OCI-LY7 (cell line): Measurements from ENCODE around the gene GPR153. TPM values are rescaled to one million over a fixed set of nuclear protein-coding genes. Genes with fewer than 3 reads are reported as not detected.

Source experiments
- BruUV-seq: library from RNA; stranded (reverse); fragments of 400-500 nt; replicated peaks from 2 replicates; lab custom pipeline; 2021; lab: Mats Ljungman, UMichigan
- CTCF ChIA-PET: fragments of 300-600 bp; sonication (Branson Sonifier 250); formaldehyde crosslinking; loops from one replicate; lab custom pipeline; 2022; ENCODE audit warnings: antibody characterized with exemption; ENCODE audit not compliant: unreplicated experiment; lab: Charles Lee
- POLR2A ChIA-PET: fragments of 300-600 bp; sonication (Branson Sonifier 250); formaldehyde crosslinking; loops from one replicate; lab custom pipeline; 2022; ENCODE audit warnings: antibody characterized with exemption; lab: Charles Lee
- DNase-seq: peaks from one replicate; pipeline ENCODE4 v3.0.0-alpha.2; 2015; ENCODE audit warnings: low spot score
- H2AFZ ChIP-seq: fragments of 200-600 bp; sonication (generic), shearing (Covaris generic); 2 replicates; pipeline ENCODE4 v1.6.1; 2014; ENCODE audit warnings: mild to moderate bottlenecking, antibody characterized with exemption, low read length, moderate library complexity
- H3K27ac ChIP-seq: fragments of 200-600 bp; sonication (generic); 2 replicates; pipeline ENCODE4 v1.5.1; 2014; ENCODE audit warnings: mixed run types, low read depth, mild to moderate bottlenecking, moderate library complexity, low read length, inconsistent platforms; ENCODE audit not compliant: poor library complexity, severe bottlenecking
- H3K36me3 ChIP-seq: fragments of 200-600 bp; sonication (generic); 2 replicates; pipeline ENCODE4 v1.6.1; 2014; ENCODE audit warnings: mild to moderate bottlenecking, antibody characterized with exemption, low read length, moderate library complexity, mixed read lengths; ENCODE audit not compliant: insufficient read depth
- H3K4me1 ChIP-seq: fragments of 200-600 bp; sonication (generic); 2 replicates; pipeline ENCODE4 v1.5.1; 2014; ENCODE audit warnings: mild to moderate bottlenecking, low read length; ENCODE audit not compliant: insufficient read depth, poor library complexity, severe bottlenecking
- H3K4me2 ChIP-seq: fragments of 200-600 bp; sonication (generic); 2 replicates; pipeline ENCODE4 v1.6.1; 2014; ENCODE audit warnings: mild to moderate bottlenecking, low read length
- H3K4me3 ChIP-seq: fragments of 200-600 bp; sonication (generic); 2 replicates; pipeline ENCODE4 v1.5.1; 2014; ENCODE audit warnings: mild to moderate bottlenecking, low read depth, low read length; ENCODE audit not compliant: poor library complexity, severe bottlenecking
- H3K79me2 ChIP-seq: fragments of 200-600 bp; sonication (generic); 2 replicates; pipeline ENCODE4 v1.6.1; 2016; ENCODE audit warnings: low read depth, mild to moderate bottlenecking, low read length, moderate library complexity, mixed read lengths; ENCODE audit not compliant: insufficient read depth
- H3K9me2 ChIP-seq: fragments of 200-600 bp; sonication (generic); 2 replicates; pipeline ENCODE4 v1.6.1; 2016; ENCODE audit warnings: mild to moderate bottlenecking, low read length, mixed read lengths; ENCODE audit not compliant: insufficient read depth
- H3K9me3 ChIP-seq: fragments of 200-600 bp; sonication (generic); 2 replicates; pipeline ENCODE4 v1.6.1; 2014; ENCODE audit warnings: mild to moderate bottlenecking, mixed run types, low read length, mixed read lengths
- H4K20me1 ChIP-seq: fragments of 200-600 bp; sonication (generic); 2 replicates; pipeline ENCODE4 v1.6.1; 2014; ENCODE audit warnings: mild to moderate bottlenecking, antibody characterized with exemption, low read length, moderate library complexity, mixed read lengths; ENCODE audit not compliant: insufficient read depth
- CTCF ChIP-seq: fragments of 200-600 bp; sonication (generic); conservative IDR thresholded peaks from 2 replicates; pipeline ENCODE4 v1.5.1; 2014; ENCODE audit warnings: mild to moderate bottlenecking, antibody characterized with exemption, low read length, moderate library complexity, mixed read lengths
- EZH2phosphoT487 ChIP-seq: fragments of 200-600 bp; sonication (generic); IDR thresholded peaks from 2 replicates; pipeline ENCODE4 v1.6.1; 2018; ENCODE audit warnings: low read depth, borderline replicate concordance, mild to moderate bottlenecking, mixed run types, antibody characterized with exemption, low read length, moderate library complexity, mixed read lengths
- intact Hi-C: fragments of 100-400 bp; cut with micrococcal nuclease; formaldehyde crosslinking; loops from one replicate; pipeline ENCODE4 v1.10.0; 2022; ENCODE audit not compliant: unreplicated experiment
- total RNA-seq, 2 experiments: library from RNA; depleted of rRNA in 1 of 2; stranded (reverse); fragments of >200 nt in 1 of 2; shearing (Covaris generic) in 1 of 2; gene quantifications; 2 replicates each; pipeline ENCODE4 v1.2.3, GENCODE V29; 2014 to 2022

The GPR153 gene
- total RNA-seq, 2 experiments from 2014 or later, result not detected

DNA sequence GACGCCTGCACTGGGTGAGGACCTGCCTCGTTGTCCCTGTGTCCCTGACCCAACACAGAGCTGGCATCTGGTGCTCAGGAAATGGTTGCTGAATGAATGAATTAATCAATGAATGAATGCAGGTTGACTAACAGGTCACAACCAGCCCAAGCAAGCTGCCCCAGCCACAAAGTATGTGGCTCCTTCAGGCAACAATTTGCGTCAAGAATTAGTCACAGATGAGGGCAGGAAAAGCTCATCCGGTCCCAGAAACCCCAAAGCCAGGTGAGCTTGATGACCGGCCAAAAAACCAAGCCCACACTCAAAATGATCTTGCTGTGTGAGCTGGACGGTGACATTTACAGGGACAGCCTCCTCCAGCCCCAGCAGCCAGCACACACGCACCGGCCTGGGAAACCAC is 40.6 kb upstream of the GPR153 start:
- no TSS peak for BruUV-seq

GRCh38 chr1:6300342-6301048 is 39.6 kb upstream of the GPR153 start:
- H3K9me3 ChIP-seq, result no peaks in the 10 kb centered on the region
- H3K4me1 ChIP-seq, result no peaks in the 10 kb centered on the region
- H4K20me1 ChIP-seq, result no peaks in the 10 kb centered on the region
- H3K9me2 ChIP-seq, result no peaks in the 10 kb centered on the region
- no peaks in the 10 kb centered on the region for H3K79me2 ChIP-seq
- ChIA-PET POLR2A (no interaction called here), CTCF (no interaction called here)
- BruUV-seq, result no TSS peak
- DNase-seq, result no peak
- no peak overlapping the region for H2AFZ ChIP-seq
- H3K4me3 ChIP-seq, result no peak overlapping the region
- TF ChIP-seq CTCF (no peak), EZH2phosphoT487 (no peak)
- no peak overlapping the region for H3K4me2 ChIP-seq
- intact Hi-C loops, result no loop called here
- H3K27ac ChIP-seq, result no peak overlapping the region
- no peaks in the 10 kb centered on the region for H3K36me3 ChIP-seq

More for the DNA sequence above, 40.6 kb upstream of the GPR153 start:
- ChIA-PET CTCF (no interaction called here), POLR2A (no interaction called here)
- intact Hi-C loops, result no loop called here
- H3K79me2 ChIP-seq, result no peaks in the 10 kb centered on the region
- H3K4me2 ChIP-seq, result no peak overlapping the region
- H4K20me1 ChIP-seq, result no peaks in the 10 kb centered on the region
- no peaks in the 10 kb centered on the region; the same call in 1 of the 2 replicates for H3K36me3 ChIP-seq
- no peak for DNase-seq
- H2AFZ ChIP-seq, result no peak overlapping the region
- H3K4me1 ChIP-seq, result no peaks in the 10 kb centered on the region
- H3K9me3 ChIP-seq, result no peaks in the 10 kb centered on the region
- TF ChIP-seq EZH2phosphoT487 (no peak), CTCF (no peak)
- no peak overlapping the region for H3K27ac ChIP-seq
- H3K9me2 ChIP-seq, result no peaks in the 10 kb centered on the region
- H3K4me3 ChIP-seq, result no peak overlapping the region

DNA sequence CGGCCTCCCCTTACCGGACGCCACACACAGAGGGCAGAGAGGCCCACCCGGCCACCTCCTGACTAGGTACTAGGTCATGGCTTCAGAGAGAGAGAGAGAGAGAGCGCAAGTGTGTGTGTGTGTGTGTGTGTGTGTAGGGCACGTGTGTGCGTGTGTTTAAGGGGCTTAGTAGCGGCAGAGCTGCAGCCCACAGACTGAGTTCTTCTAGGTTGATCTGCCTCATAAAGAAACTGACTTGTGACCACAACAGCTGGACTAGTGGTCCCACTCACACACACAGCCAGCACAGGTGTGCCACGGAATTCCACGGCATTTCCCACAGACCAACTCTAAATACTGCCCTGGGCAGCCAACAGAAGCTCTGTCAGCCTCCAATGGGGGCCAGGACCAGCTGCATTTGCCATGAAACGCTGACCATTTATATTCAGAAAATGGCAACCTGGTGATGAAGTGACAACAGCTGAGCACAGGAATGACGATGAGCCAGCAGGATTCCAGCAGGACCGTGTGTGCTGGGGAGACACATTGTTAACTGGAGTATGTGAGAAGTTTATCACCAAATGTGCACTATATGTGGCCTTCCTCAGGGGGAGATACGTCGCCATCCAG is 38.8 kb upstream of the GPR153 start:
- no peak overlapping the region for H3K4me3 ChIP-seq
- H3K4me2 ChIP-seq, result no peak overlapping the region
- no peak for DNase-seq
- no TSS peak for BruUV-seq
- no peak overlapping the region for H2AFZ ChIP-seq
- H3K4me1 ChIP-seq, result no peaks in the 10 kb centered on the region
- no peaks in the 10 kb centered on the region for H3K9me2 ChIP-seq
- CTCF ChIA-PET, result no interaction called here
- no peak overlapping the region for H3K27ac ChIP-seq
- no peaks in the 10 kb centered on the region for H3K9me3 ChIP-seq
- no peaks in the 10 kb centered on the region for H3K36me3 ChIP-seq
- no peaks in the 10 kb centered on the region for H4K20me1 ChIP-seq
- no peaks in the 10 kb centered on the region for H3K79me2 ChIP-seq
- POLR2A ChIA-PET, result no interaction called here
- intact Hi-C loops, result no loop called here
- TF ChIP-seq EZH2phosphoT487 (no peak), CTCF (no peak)
